Measurements from ENCODE around the gene SORL1-AS1.
"Not testable (repeated sequence)": the region's sequence is repeated elsewhere in the genome, so short reads cannot be mapped to it uniquely, and the experiment has no call there.

DNA sequence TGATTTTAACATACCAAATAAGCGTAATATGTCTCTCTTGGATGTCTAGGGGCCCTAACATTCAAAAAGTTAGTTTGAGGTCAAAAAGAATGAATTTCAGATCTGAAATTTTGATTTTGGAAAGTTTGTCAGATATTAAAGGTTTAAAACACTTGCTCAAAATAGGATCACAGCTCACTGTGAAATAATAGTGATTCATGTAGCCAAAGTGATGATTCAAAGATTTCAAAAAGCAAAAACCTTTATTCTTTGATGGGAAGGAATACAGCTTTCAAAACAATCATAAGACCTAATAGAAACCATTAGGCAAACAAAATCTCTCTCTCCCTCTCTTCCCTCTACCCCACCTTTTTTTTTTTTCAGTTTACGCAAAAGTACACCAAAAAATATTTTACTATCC lies 42.7 kb downstream of the SORL1-AS1 start:
- TF ChIP-seq, protein P1, sequence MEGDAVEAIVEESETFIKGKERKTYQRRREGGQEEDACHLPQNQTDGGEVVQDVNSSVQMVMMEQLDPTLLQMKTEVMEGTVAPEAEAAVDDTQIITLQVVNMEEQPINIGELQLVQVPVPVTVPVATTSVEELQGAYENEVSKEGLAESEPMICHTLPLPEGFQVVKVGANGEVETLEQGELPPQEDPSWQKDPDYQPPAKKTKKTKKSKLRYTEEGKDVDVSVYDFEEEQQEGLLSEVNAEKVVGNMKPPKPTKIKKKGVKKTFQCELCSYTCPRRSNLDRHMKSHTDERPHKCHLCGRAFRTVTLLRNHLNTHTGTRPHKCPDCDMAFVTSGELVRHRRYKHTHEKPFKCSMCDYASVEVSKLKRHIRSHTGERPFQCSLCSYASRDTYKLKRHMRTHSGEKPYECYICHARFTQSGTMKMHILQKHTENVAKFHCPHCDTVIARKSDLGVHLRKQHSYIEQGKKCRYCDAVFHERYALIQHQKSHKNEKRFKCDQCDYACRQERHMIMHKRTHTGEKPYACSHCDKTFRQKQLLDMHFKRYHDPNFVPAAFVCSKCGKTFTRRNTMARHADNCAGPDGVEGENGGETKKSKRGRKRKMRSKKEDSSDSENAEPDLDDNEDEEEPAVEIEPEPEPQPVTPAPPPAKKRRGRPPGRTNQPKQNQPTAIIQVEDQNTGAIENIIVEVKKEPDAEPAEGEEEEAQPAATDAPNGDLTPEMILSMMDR (IDR thresholded peaks at IDR 0.05) = not testable (repeated sequence)
- TF ChIP-seq ZFX (IDR thresholded peaks at IDR 0.05; ENCODE audit: borderline replicate concordance) = not testable (repeated sequence)
